Immature natural killer cell (primary cell): Measurements from ENCODE around the gene OR10J4. TPM values are rescaled to one million over a fixed set of nuclear protein-coding genes. Genes with fewer than 3 reads are reported as not detected.

Source experiments
- DNase-seq, 3 donors: peaks; one replicate each; pipeline ENCODE4 v3.0.0; 2022; ENCODE audit warnings: mixed read lengths in 1 of 3
- H3K27ac Mint-ChIP-seq, 6 donors: one replicate each; pipeline ENCODE4 v1.8.0; 2020; ENCODE audit warnings: mixed read lengths in 6 of 6, mild to moderate bottlenecking in 5 of 6, inconsistent platforms in 4 of 6, moderate library complexity in 3 of 6
- H3K27me3 Mint-ChIP-seq, 3 donors: one replicate each; pipeline ENCODE4 v1.8.0; 2020 to 2021; ENCODE audit warnings: low read depth in 3 of 3, mild to moderate bottlenecking in 3 of 3, mixed read lengths in 3 of 3, moderate library complexity in 3 of 3, inconsistent platforms in 1 of 3
- H3K36me3 Mint-ChIP-seq, 3 donors: one replicate each; pipeline ENCODE4 v1.8.0; 2020; ENCODE audit warnings: mixed read lengths in 3 of 3, inconsistent platforms in 2 of 3, mild to moderate bottlenecking in 2 of 3
- H3K4me1 Mint-ChIP-seq, 2 donors: one replicate each; pipeline ENCODE4 v1.8.0; 2020; ENCODE audit warnings: inconsistent platforms in 2 of 2, mild to moderate bottlenecking in 2 of 2, mixed read lengths in 2 of 2, moderate library complexity in 1 of 2
- H3K4me3 Mint-ChIP-seq, 5 donors: one replicate each; pipeline ENCODE4 v1.8.0; 2020; ENCODE audit warnings: mild to moderate bottlenecking in 5 of 5, mixed read lengths in 5 of 5, inconsistent platforms in 3 of 5, moderate library complexity in 3 of 5
- H3K9me3 Mint-ChIP-seq, 6 donors: one replicate each; pipeline ENCODE4 v1.8.0; 2020; ENCODE audit warnings: mild to moderate bottlenecking in 6 of 6, mixed read lengths in 6 of 6, inconsistent platforms in 4 of 6, moderate library complexity in 3 of 6
- polyA plus RNA-seq, 3 donors: library from polyadenylated mRNA; unstranded; fragments of 300-500 nt; fragmentation: Illumina TruSeq; gene quantifications; one replicate each; pipeline ENCODE4 v1.2.3, GENCODE V29; 2021

OR10J4 gene
- polyA plus RNA-seq = not detected

DNA sequence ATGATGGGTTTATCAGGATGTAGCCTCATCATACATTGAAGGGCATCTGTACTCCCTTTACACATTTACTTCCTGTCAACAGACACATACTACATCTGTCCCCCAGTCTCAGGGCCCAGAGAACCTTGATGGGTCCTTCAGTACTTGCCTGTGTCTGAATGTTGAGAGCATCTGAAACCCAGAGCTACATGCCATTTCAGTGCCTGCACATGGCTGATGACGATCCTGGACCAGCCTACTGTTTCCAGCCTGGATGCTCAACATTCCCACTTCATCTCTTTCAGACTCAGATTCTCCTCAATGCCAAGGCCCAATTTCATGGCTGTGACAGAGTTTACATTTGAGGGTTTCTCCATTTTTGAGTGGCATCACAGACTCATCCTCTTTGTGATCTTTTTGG lies at the start of gene OR10J4:
OR10J4 (plus strand) TSS at position 301 of the 400 bp plus-strand sequence.
- no peak for DNase-seq
- Mint-ChIP-seq H3K27ac (no peak within 1 kb of the TSS), H3K4me1 (no peaks in the 10 kb centered on the region), H3K4me3 (no peak within 1 kb of the TSS), H3K36me3 (no peaks in the 10 kb centered on the region), H3K9me3 (no peaks in the 10 kb centered on the region), H3K27me3 (peaks cover 2 to 7% (median 5%) of the 10 kb centered on the region in 3 donors)

GRCh38 chr1:159406821-159407220 lies 25.2 kb upstream of the OR10J4 start:
- Mint-ChIP-seq H3K27ac (no peak overlapping the region), H3K36me3 (no peaks in the 10 kb centered on the region), H3K9me3 (no peaks in the 10 kb centered on the region), H3K4me3 (no peak overlapping the region), H3K27me3 (peaks cover 0 to 10% (median 2%) of the 10 kb centered on the region in 3 donors), H3K4me1 (no peaks in the 10 kb centered on the region)
- DNase-seq = no peak

GRCh38 chr1:159408862-159409400 lies 23.1 kb upstream of the OR10J4 start:
- Mint-ChIP-seq H3K4me1 (no peaks in the 10 kb centered on the region), H3K9me3 (peaks cover 0 to under 1% (median 0%) of the 10 kb centered on the region in 6 donors), H3K4me3 (no peak overlapping the region), H3K36me3 (no peaks in the 10 kb centered on the region), H3K27me3 (peaks cover 0 to 8% (median 2%) of the 10 kb centered on the region in 3 donors), H3K27ac (no peak overlapping the region)
- no peak for DNase-seq

GRCh38 chr1:159421821-159422220 lies 10.2 kb upstream of the OR10J4 start:
- Mint-ChIP-seq H3K9me3 (peaks cover 5 to 26% (median 16%) of the 10 kb centered on the region in 6 donors), H3K36me3 (peaks cover 0 to 4% (median 0%) of the 10 kb centered on the region in 3 donors), H3K4me3 (no peak overlapping the region), H3K4me1 (no peaks in the 10 kb centered on the region), H3K27ac (no peak overlapping the region), H3K27me3 (peaks cover 0 to 11% (median 7%) of the 10 kb centered on the region in 3 donors)
- DNase-seq = no peak

GRCh38 chr1:159428536-159428935 lies 3.5 kb upstream of the OR10J4 start:
- H3K27ac Mint-ChIP-seq = no peak overlapping the region
- no peaks in the 10 kb centered on the region for H3K36me3 Mint-ChIP-seq
- peaks cover 2 to 5% (median 5%) of the 10 kb centered on the region in 3 donors for H3K27me3 Mint-ChIP-seq
- H3K9me3 Mint-ChIP-seq = no peaks in the 10 kb centered on the region
- no peak overlapping the region for H3K4me3 Mint-ChIP-seq
- no peaks in the 10 kb centered on the region for H3K4me1 Mint-ChIP-seq
- DNase-seq = no peak

- no peak for DNase-seq
- H3K4me1 Mint-ChIP-seq = no peaks in the 10 kb centered on the region
- no peaks in the 10 kb centered on the region for H3K36me3 Mint-ChIP-seq
- no peak overlapping the region for H3K4me3 Mint-ChIP-seq
- no peak overlapping the region for H3K27ac Mint-ChIP-seq
- H3K27me3 Mint-ChIP-seq = peaks cover 2 to 5% (median 5%) of the 10 kb centered on the region in 3 donors
- no peaks in the 10 kb centered on the region for H3K9me3 Mint-ChIP-seq
Observed at GRCh38 chr1:159429074-159429861, 2.7 kb upstream of the OR10J4 start.

DNA sequence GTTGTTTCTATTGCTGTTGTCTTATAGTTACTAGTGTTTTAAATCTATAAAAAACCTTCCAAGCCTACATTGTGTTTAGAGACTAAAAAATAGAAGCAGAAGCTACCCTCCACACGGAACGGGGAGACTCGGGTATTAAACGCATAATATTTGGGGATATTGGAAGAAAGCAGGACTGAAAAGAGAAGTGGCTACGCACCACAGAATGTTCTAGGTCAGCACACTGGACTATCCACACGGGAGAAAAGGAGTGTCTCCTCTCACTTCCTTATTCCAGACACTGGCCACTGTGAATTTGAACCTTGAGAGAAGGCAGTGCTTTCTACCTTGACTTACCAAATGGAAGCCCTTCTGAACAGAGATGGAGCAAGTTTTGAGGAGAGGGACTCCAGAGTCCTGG lies 1.0 kb upstream of the OR10J4 start:
- Mint-ChIP-seq H3K36me3 (no peaks in the 10 kb centered on the region), H3K4me3 (no peak overlapping the region), H3K27me3 (peaks cover 2 to 7% (median 5%) of the 10 kb centered on the region in 3 donors), H3K4me1 (no peaks in the 10 kb centered on the region), H3K27ac (no peak overlapping the region), H3K9me3 (no peaks in the 10 kb centered on the region)
- no peak for DNase-seq

DNA sequence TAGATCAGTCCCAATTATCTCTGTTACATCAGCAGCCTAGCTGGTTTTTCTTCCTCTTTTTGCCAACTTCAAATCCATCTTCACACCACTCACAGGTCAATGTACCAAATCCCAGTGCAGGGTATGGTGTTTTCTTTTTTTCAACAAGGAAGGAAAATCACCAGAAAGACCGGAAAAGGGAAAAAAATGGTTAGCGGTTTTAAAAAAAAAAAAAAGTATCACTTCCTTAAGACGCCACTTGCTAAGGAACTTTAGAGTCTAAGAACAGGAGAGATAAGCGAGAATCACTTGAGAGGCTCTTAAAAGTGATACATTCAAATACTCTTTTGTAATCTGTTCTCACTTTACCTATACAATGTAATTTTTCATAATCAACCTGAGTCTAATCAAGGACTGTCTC lies 4.5 kb downstream of the OR10J4 start:
- no peaks in the 10 kb centered on the region for H3K4me1 Mint-ChIP-seq
- no peak overlapping the region for H3K4me3 Mint-ChIP-seq
- DNase-seq = no peak
- H3K9me3 Mint-ChIP-seq = peaks cover 0 to 2% (median 0%) of the 10 kb centered on the region in 6 donors
- peaks cover 2 to 14% (median 4%) of the 10 kb centered on the region in 3 donors for H3K27me3 Mint-ChIP-seq
- H3K27ac Mint-ChIP-seq = no peak overlapping the region
- no peaks in the 10 kb centered on the region for H3K36me3 Mint-ChIP-seq

DNA sequence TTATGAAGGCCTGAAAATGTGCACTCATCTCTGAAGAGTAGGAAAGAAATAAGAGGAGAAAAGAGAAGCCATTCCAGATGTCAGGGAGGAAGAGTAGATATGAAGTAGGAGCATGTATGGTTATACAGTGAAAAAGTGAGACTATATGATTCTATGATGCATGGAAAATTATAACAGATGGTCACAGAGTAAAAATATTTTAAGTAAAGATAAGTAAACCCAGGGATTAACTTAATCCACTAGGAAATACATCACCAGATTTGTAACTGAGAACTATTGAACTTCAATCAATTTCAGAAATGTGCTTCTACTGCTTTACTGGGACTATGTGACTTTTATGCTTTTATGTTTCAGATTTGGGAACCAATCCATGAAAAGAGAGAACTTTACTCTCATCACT lies 7.4 kb downstream of the OR10J4 start, which contains the start of gene OR10J1:
OR10J1 (plus strand) TSS at position 301 of the 400 bp plus-strand sequence; CDS start at position 371, 70 bp downstream.
- H3K27me3 Mint-ChIP-seq = peaks cover 2 to 13% (median 4%) of the 10 kb centered on the region in 3 donors
- no peak within 1 kb of the TSS for H3K4me3 Mint-ChIP-seq
- no peaks in the 10 kb centered on the region for H3K36me3 Mint-ChIP-seq
- no peak within 1 kb of the TSS for H3K27ac Mint-ChIP-seq
- peaks cover 0 to 2% (median 0%) of the 10 kb centered on the region in 6 donors for H3K9me3 Mint-ChIP-seq
- H3K4me1 Mint-ChIP-seq = no peaks in the 10 kb centered on the region
- no peak for DNase-seq

GRCh38 chr1:159441360-159441759 lies 9.4 kb downstream of the OR10J4 start:
- no peaks in the 10 kb centered on the region for H3K4me1 Mint-ChIP-seq
- H3K27ac Mint-ChIP-seq = no peak overlapping the region
- H3K36me3 Mint-ChIP-seq = no peaks in the 10 kb centered on the region
- peaks cover 2 to 12% (median 4%) of the 10 kb centered on the region in 3 donors for H3K27me3 Mint-ChIP-seq
- H3K4me3 Mint-ChIP-seq = no peak overlapping the region
- no peak for DNase-seq
- H3K9me3 Mint-ChIP-seq = peaks cover 0 to 2% (median 0%) of the 10 kb centered on the region in 6 donors

GRCh38 chr1:159442428-159442827 lies 10.4 kb downstream of the OR10J4 start:
- H3K9me3 Mint-ChIP-seq = peaks cover 0 to 2% (median 0%) of the 10 kb centered on the region in 6 donors
- no peak overlapping the region for H3K4me3 Mint-ChIP-seq
- H3K36me3 Mint-ChIP-seq = no peaks in the 10 kb centered on the region
- no peak for DNase-seq
- peaks cover 2 to 12% (median 4%) of the 10 kb centered on the region in 3 donors for H3K27me3 Mint-ChIP-seq
- H3K27ac Mint-ChIP-seq = no peak overlapping the region
- H3K4me1 Mint-ChIP-seq = no peaks in the 10 kb centered on the region

- H3K27me3 Mint-ChIP-seq = peaks cover 3 to 10% (median 4%) of the 10 kb centered on the region in 3 donors
- no peak for DNase-seq
- no peaks in the 10 kb centered on the region for H3K4me1 Mint-ChIP-seq
- no peak overlapping the region for H3K4me3 Mint-ChIP-seq
- H3K27ac Mint-ChIP-seq = no peak overlapping the region
- peaks cover 0 to 2% (median 0%) of the 10 kb centered on the region in 6 donors for H3K9me3 Mint-ChIP-seq
- no peaks in the 10 kb centered on the region for H3K36me3 Mint-ChIP-seq
Observed at GRCh38 chr1:159443066-159443750, 11.2 kb downstream of the OR10J4 start.

GRCh38 chr1:159444511-159444910 lies 12.5 kb downstream of the OR10J4 start:
- DNase-seq = no peak
- Mint-ChIP-seq H3K27me3 (peaks cover 4 to 10% (median 5%) of the 10 kb centered on the region in 3 donors), H3K4me1 (no peaks in the 10 kb centered on the region), H3K4me3 (no peak overlapping the region), H3K27ac (no peak overlapping the region), H3K36me3 (no peaks in the 10 kb centered on the region), H3K9me3 (peaks cover 0 to 5% (median 2%) of the 10 kb centered on the region in 6 donors)

DNA sequence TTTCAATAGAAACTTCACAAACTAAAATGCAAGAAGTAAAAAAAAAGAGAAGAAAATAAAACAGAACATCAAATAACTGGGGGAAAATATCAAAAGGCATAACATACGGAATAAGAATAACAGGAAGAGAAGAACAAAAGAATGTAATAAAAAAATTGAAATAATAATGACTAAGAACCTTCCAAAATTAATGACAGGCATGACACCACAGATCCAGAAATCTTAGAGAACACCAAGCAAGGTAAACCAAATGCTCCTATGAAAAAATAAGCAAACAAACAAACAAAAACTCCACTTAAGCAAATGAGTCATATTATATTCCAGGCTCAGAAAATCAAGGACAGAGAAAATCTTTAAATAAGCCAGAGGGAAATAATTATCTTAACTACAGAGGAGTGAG lies 16.2 kb downstream of the OR10J4 start:
- H3K9me3 Mint-ChIP-seq = peaks cover 0 to 11% (median 1%) of the 10 kb centered on the region in 6 donors
- peaks cover 0 to 4% (median 0%) of the 10 kb centered on the region in 3 donors for H3K36me3 Mint-ChIP-seq
- H3K27ac Mint-ChIP-seq = no peak overlapping the region
- H3K27me3 Mint-ChIP-seq = peaks cover 4 to 6% (median 5%) of the 10 kb centered on the region in 3 donors
- H3K4me1 Mint-ChIP-seq = no peaks in the 10 kb centered on the region
- no peak overlapping the region for H3K4me3 Mint-ChIP-seq
- no peak for DNase-seq
